COLO668 (cell line): Measurements from ENCODE around the gene ESRRG.
A peak's percentile ranks its signal among the peaks of the same experiment; 100 is the strongest.
"Not testable (repeated sequence)": the region's sequence is repeated elsewhere in the genome, so short reads cannot be mapped to it uniquely, and the experiment has no call there.

ENCODE experiments used
- DNase-seq: peaks from one replicate; lab custom pipeline; 2025; ENCODE audit not compliant: unreplicated experiment; lab: John Stamatoyannopoulos, UW

The ESRRG gene

GRCh38 chr1:216576234-216576937 is 146.8 kb downstream of the ESRRG start:
- no peak for DNase-seq

GRCh38 chr1:216566641-216567205 is 156.5 kb downstream of the ESRRG start:
- DNase-seq: no peak

- DNase-seq: no peak
Observed at GRCh38 chr1:216563087-216563486, 160.1 kb downstream of the ESRRG start.

- no peak for DNase-seq
Observed at GRCh38 chr1:216562383-216562782, 160.8 kb downstream of the ESRRG start.

GRCh38 chr1:216560527-216560926 is 162.7 kb downstream of the ESRRG start:
- DNase-seq: no peak

DNA sequence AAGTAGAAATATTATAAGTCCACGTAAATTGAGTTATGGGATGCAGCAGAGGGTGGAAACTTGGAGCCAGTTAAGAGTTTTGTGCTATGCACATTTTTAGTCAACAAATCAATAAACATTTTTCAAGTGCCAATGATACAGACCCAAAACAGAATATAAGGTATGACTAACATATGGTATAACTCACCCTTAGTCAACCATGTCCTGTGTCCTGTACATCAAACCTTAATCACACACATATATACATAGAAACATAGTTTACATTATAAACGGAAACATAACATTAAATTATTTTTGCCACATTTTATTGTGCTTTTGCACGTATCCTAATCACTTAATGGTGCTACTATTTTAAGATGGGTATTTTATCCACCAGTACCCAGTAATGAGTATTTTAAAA is 163.9 kb downstream of the ESRRG start:
- DNase-seq: no peak

- no peak for DNase-seq
Observed at GRCh38 chr1:216555653-216556052, 167.6 kb downstream of the ESRRG start.

- no peak for DNase-seq
Observed at GRCh38 chr1:216554934-216555333, 168.3 kb downstream of the ESRRG start.

GRCh38 chr1:216553766-216554165 is 169.5 kb downstream of the ESRRG start:
- no peak for DNase-seq

GRCh38 chr1:216553040-216553439 is 170.2 kb downstream of the ESRRG start:
- DNase-seq: no peak

GRCh38 chr1:216549796-216550195 is 173.4 kb downstream of the ESRRG start:
- no peak for DNase-seq

GRCh38 chr1:216542741-216543140 is 180.5 kb downstream of the ESRRG start:
- DNase-seq: no peak

- no peak for DNase-seq
Observed at GRCh38 chr1:216542263-216542662, 181.0 kb downstream of the ESRRG start.

DNA sequence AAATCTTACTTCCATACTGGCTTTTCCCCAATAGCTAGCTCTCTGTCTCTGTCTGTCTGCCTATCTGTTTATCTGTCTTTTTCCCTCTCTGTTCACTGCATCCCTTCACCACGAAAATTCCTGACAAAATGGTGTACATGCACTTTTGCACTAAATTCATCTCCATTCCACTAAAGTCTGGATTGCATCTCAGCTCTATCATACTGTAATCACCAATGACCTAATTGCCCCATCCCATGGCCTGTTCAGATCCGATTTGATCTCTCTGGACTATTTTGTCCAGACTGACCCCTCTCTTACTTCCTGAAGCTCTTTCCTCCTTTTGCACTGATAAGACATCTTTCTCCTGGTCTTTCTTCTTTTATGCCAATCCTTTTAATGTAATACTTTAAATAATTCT is 187.5 kb downstream of the ESRRG start:
- no peak for DNase-seq

DNA sequence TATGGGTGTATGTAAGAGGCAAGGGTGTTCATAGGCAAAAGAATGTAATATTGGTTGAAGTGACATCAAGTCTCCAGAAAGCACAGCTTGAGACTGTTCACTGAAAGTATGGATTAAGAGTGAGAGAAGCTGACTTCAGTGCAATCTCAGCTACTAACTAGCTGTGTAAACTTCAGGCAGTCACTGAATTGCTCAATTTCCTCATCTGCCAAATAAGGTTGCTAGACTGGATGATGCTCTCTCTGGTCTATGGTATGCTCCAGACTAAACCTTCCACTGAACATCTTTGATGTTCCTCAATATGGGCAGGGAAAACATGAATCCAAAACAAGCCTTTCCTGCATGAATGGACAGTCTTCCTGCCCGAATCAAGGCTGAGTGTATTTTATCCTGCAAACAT is 188.2 kb downstream of the ESRRG start:
- no peak for DNase-seq

- DNase-seq: no peak
Observed at GRCh38 chr1:216533776-216534175, 189.5 kb downstream of the ESRRG start.

GRCh38 chr1:216532251-216532798 is 190.9 kb downstream of the ESRRG start:
- no peak for DNase-seq

DNA sequence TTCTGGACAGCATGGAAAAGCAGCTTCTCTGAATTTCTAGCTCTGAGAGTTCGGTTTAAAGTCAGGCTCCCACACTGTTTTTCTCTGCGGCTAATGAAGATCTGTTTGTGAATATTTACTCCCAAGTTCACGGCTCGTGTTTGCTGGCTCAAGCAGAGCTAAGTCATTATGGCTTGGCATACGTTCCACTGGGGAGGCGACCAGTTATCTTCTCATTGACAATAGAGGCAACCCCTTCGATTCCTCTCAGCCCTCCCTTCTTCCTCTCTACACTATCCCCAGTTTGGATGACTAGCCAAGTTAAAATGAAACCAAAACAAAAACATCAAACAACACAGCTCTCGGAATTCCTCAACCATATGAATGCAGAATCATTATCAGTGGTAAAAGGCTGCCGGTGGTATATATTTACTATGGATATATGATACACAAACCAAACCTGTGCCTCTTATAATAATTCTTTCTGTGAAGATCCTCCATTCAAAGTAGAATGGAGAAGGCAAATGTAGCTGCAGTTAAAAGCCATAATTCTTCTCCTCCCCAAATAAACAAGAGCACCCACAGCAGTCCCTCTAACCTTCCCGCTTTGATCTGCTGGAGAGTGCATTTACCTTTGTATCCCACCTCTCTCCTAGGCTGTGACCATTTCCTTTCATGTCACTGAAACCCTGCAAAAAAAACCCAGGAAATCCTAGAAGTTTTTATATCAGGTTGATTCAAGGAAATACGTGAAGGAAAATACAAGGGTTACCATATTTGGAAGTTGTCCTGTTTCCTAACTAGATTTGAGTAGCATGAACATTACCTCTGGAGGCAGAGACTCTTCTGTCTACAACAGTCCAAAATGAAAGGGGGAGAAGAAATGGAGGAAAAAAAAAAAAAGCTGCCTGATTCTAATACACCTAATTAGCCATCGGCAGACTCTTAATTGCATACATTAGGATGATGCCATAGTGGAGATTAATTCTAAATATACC is 191.7 kb downstream of the ESRRG start:
- DNase-seq: no peak

GRCh38 chr1:216529851-216530250 is 193.4 kb downstream of the ESRRG start:
- not testable (repeated sequence) for DNase-seq

DNA sequence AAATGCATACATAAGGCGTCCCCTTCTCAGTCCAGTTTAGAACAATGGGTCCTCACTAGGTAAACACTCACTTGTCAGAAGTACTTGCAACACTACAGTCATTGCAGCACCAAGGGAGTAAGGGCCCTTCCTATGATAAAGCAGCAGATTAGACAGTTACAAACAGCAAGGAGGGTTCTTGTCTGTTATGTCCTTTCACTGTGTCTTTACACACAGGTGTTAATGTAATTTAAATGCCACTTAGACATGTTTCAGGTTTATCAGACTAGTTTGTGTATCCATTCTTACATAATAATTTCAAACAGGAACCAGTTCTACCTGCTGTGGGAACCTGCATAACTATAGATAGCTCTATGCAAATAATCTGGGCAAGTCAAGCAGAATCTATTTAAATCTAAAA is 194.4 kb downstream of the ESRRG start:
- peak; percentile 15 for DNase-seq

DNA sequence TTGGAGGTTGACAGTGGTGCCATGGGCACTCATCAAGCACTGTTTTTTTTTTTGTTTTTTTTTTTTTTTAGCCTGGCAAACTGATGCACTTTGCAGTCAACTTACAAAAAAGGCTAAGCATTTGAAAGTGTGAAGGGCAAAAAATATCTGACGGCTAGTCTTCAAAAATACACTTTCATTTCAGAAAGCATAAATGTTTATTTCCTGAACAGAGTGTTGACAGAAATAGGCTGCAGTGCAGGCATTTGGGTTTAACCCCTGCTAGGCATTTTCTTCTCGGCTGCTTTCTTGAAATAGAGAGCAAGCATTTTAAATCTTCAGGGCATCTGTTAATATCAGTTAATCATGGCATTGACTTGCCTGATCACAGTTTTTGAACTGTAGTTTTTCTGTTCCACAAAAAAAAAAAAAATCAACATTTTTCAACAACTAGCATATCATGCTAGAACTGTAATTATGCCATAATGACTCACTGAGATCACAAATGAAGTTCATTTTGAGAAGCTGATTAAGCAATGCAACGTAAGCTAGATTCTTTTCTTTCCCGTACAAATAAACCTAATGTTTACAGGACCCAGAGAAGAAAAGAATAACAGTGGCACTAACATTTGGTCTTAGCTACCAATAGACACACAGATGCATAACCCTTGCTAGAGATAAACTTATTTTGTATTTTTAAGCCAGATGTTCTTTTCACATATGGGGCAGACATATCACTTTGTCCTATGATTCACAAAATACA is 199.6 kb downstream of the ESRRG start:
- no peak for DNase-seq
